Right cardiac atrium (tissue), 5 donors: ENCODE results near the gene VCP. TPM values are rescaled to one million over a fixed set of nuclear protein-coding genes. Genes with fewer than 3 reads are reported as not detected.
A peak's percentile ranks its signal among the peaks of the same experiment; 100 is the strongest.
"Not testable (repeated sequence)": the region's sequence is repeated elsewhere in the genome, so short reads cannot be mapped to it uniquely, and the experiment has no call there.

Source experiments
- ATAC-seq, 2 donors: fragments of 200-7000 bp; cut with Tn5 transposase; one replicate each; pipeline versions ENCODE4 v1.8.0 to v1.9.1; 2020; ENCODE audit warnings: moderate library complexity in 2 of 2, mild to moderate bottlenecking in 1 of 2
- DNase-seq, 3 donors: peaks; one replicate each; pipeline ENCODE4 v3.0.0-alpha.2; 2020
- H3K27ac ChIP-seq: one replicate; pipeline ENCODE4 v1.5.1; 2013; ENCODE audit warnings: mild to moderate bottlenecking, low read length, control low read depth, moderate library complexity
- H3K27me3 ChIP-seq: one replicate; pipeline ENCODE4 v1.6.1; 2013; ENCODE audit not compliant: control insufficient read depth, insufficient read depth
- H3K4me1 ChIP-seq: one replicate; pipeline ENCODE4 v1.6.1; 2013; ENCODE audit warnings: low read length; ENCODE audit not compliant: control insufficient read depth, insufficient read depth
- H3K4me3 ChIP-seq: one replicate; pipeline ENCODE4 v1.5.1; 2013; ENCODE audit warnings: low read length, control low read depth
- H3K9me3 ChIP-seq: one replicate; pipeline ENCODE4 v1.6.1; 2013; ENCODE audit warnings: low read length; ENCODE audit not compliant: control insufficient read depth
- whole genome bisulfite sequencing: extraction: QIAGEN DNeasy Blood & Tissue Kit; methylation state at CpG from one replicate; pipeline ENCODE4 v1.1.7; 2013; 5-methylcytosine and 5-hydroxymethylcytosine counted together
- intact Hi-C, 4 donors: fragments of 100-400 bp; cut with DNase I; formaldehyde crosslinking; loops; one replicate each; pipeline versions ENCODE4 v1.11.0 to v1.14.0; 2022 to 2023
- polyA plus RNA-seq: library from polyadenylated mRNA; stranded (reverse); fragments of 200-250 nt; gene quantifications from one replicate; pipeline ENCODE4 v1.2.3, GENCODE V29; 2013
- total RNA-seq, 4 donors: library from RNA; stranded (reverse); fragmentation: NEBNext Ultra II Directional; extraction: Animal tissue kit (Norgen Biotek cat#: 25700); gene quantifications; one replicate each; pipeline ENCODE4 v1.2.1, GENCODE V29; 2021
- donor health status: healthy with polysubstance abuse.
- donor health status: DM: no; HTN: yes; CAD: no.
- donor health status: DM: no; HTN: no; CAD: no.
- donor health status: DM: no; HTN: yes; CAD: no; lungs with severe emphysema.
- donor health status: DM: yes; HTN: yes; CAD: no.

VCP gene
- total and polyA plus RNA-seq, 5 donors: 149 to 224 (median 189) TPM

- ATAC-seq: peak; percentile 88 to 96
- 32% methylated on average over 48 of the region's 48 CpGs for WGBS
- intact Hi-C loops: no loop called here
Measured at GRCh38 chr9:35035851-35036701, 36.3 kb downstream of the VCP start.

GRCh38 chr9:35033101-35033500 is 39.3 kb downstream of the VCP start:
- intact Hi-C loops: no loop called here
- no peaks in the 10 kb centered on the region for H3K27me3 ChIP-seq
- ATAC-seq (no peak), DNase-seq (no peak)
- no peak overlapping the region for H3K27ac ChIP-seq
- H3K9me3 ChIP-seq: no peaks in the 10 kb centered on the region
- no peak overlapping the region for H3K4me3 ChIP-seq
- WGBS: 93% methylated on average over 2 of the region's 2 CpGs
- H3K4me1 ChIP-seq: no peaks in the 10 kb centered on the region

More at GRCh38 chr9:35035851-35036701, 36.3 kb downstream of the VCP start:
- H3K4me3 ChIP-seq: peak overlapping the region; percentile 7
- H3K27ac ChIP-seq: no peak overlapping the region
- no peaks in the 10 kb centered on the region for H3K9me3 ChIP-seq
- no peaks in the 10 kb centered on the region for H3K27me3 ChIP-seq
- DNase-seq: peak; percentile 84 to 92 (median 90)
- no peaks in the 10 kb centered on the region for H3K4me1 ChIP-seq

- WGBS: 69% methylated on average over 2 of the region's 2 CpGs
Measured at GRCh38 chr9:35029852-35030251, 42.6 kb downstream of the VCP start.

GRCh38 chr9:35029241-35029640 is 43.2 kb downstream of the VCP start:
- DNase-seq (no peak), ATAC-seq (no peak)
- intact Hi-C loops: no loop called here
- H3K4me3 ChIP-seq: no peak overlapping the region
- WGBS: 74% methylated on average over 4 of the region's 4 CpGs
- H3K9me3 ChIP-seq: no peaks in the 10 kb centered on the region
- peaks cover 2% of the 10 kb centered on the region for H3K4me1 ChIP-seq
- H3K27me3 ChIP-seq: no peaks in the 10 kb centered on the region
- H3K27ac ChIP-seq: no peak overlapping the region

More at GRCh38 chr9:35029852-35030251, 42.6 kb downstream of the VCP start:
- Histone ChIP-seq H3K4me3 (no peak overlapping the region), H3K27me3 (no peaks in the 10 kb centered on the region), H3K4me1 (peaks cover 2% of the 10 kb centered on the region), H3K27ac (no peak overlapping the region), H3K9me3 (no peaks in the 10 kb centered on the region)
- ATAC-seq (peak in 1 of 2 donors; percentile 43), DNase-seq (no peak)
- intact Hi-C loops: no loop called here

- peak in 1 of 2 donors; percentile 15 for ATAC-seq
Measured at GRCh38 chr9:35028341-35028740, 44.1 kb downstream of the VCP start.

GRCh38 chr9:35027860-35028259 is 44.6 kb downstream of the VCP start:
- H3K27ac ChIP-seq: no peak overlapping the region
- H3K4me1 ChIP-seq: peaks cover 2% of the 10 kb centered on the region
- H3K27me3 ChIP-seq: no peaks in the 10 kb centered on the region
- no peaks in the 10 kb centered on the region for H3K9me3 ChIP-seq
- no peak overlapping the region for H3K4me3 ChIP-seq
- 59% methylated on average over 1 of the region's 1 CpG for WGBS
- no peak for ATAC-seq
- intact Hi-C loops: no loop called here
- DNase-seq: no peak

More at GRCh38 chr9:35028341-35028740, 44.1 kb downstream of the VCP start:
- H3K9me3 ChIP-seq: no peaks in the 10 kb centered on the region
- no peaks in the 10 kb centered on the region for H3K27me3 ChIP-seq
- intact Hi-C loops: no loop called here
- peaks cover 2% of the 10 kb centered on the region for H3K4me1 ChIP-seq
- DNase-seq: no peak
- H3K4me3 ChIP-seq: no peak overlapping the region
- no peak overlapping the region for H3K27ac ChIP-seq

GRCh38 chr9:35027374-35027773 is 45.1 kb downstream of the VCP start:
- no peak overlapping the region for H3K27ac ChIP-seq
- no peaks in the 10 kb centered on the region for H3K27me3 ChIP-seq
- ATAC-seq (no peak), DNase-seq (no peak)
- no peak overlapping the region for H3K4me3 ChIP-seq
- H3K4me1 ChIP-seq: peaks cover 2% of the 10 kb centered on the region
- no peaks in the 10 kb centered on the region for H3K9me3 ChIP-seq
- intact Hi-C loops: no loop called here
- WGBS: 80% methylated on average over 1 of the region's 1 CpG

- Histone ChIP-seq H3K27me3 (no peaks in the 10 kb centered on the region), H3K4me1 (peaks cover 2% of the 10 kb centered on the region), H3K4me3 (no peak overlapping the region), H3K27ac (peak overlapping the region; percentile 72), H3K9me3 (no peaks in the 10 kb centered on the region)
- ATAC-seq (peak in 1 of 2 donors; percentile 55), DNase-seq (no peak)
- WGBS: 47% methylated on average over 3 of the region's 3 CpGs
- intact Hi-C loops: no loop called here
Measured at GRCh38 chr9:35026671-35027070, 45.8 kb downstream of the VCP start.

- intact Hi-C loops, H3K27ac ChIP-seq, H3K27me3 ChIP-seq, H3K9me3 ChIP-seq, ATAC-seq, H3K4me3 ChIP-seq, H3K4me1 ChIP-seq, DNase-seq: not testable (repeated sequence)
- WGBS: 43% methylated on average over 5 of the region's 5 CpGs
Measured at GRCh38 chr9:35023443-35023842, 49.0 kb downstream of the VCP start.

- ATAC-seq (no peak), DNase-seq (no peak)
- Histone ChIP-seq H3K27ac (no peak overlapping the region), H3K27me3 (no peaks in the 10 kb centered on the region), H3K4me3 (no peak overlapping the region), H3K9me3 (peaks cover 2% of the 10 kb centered on the region), H3K4me1 (no peaks in the 10 kb centered on the region)
- intact Hi-C loops: no loop called here
- WGBS: 70% methylated on average over 2 of the region's 2 CpGs
Measured at GRCh38 chr9:35014517-35014916, 57.9 kb downstream of the VCP start.

GRCh38 chr9:35010351-35010958 is 62.0 kb downstream of the VCP start:
- H3K27me3 ChIP-seq: no peaks in the 10 kb centered on the region
- H3K27ac ChIP-seq: no peak overlapping the region
- H3K4me1 ChIP-seq: no peaks in the 10 kb centered on the region
- DNase-seq: no peak
- no peak for ATAC-seq
- 95% methylated on average over 3 of the region's 3 CpGs for whole genome bisulfite sequencing
- H3K9me3 ChIP-seq: peaks cover 2% of the 10 kb centered on the region
- no peak overlapping the region for H3K4me3 ChIP-seq
- intact Hi-C loops: no loop called here
